Measurements from ENCODE around the gene OR6B3.

Gene OR6B3

DNA sequence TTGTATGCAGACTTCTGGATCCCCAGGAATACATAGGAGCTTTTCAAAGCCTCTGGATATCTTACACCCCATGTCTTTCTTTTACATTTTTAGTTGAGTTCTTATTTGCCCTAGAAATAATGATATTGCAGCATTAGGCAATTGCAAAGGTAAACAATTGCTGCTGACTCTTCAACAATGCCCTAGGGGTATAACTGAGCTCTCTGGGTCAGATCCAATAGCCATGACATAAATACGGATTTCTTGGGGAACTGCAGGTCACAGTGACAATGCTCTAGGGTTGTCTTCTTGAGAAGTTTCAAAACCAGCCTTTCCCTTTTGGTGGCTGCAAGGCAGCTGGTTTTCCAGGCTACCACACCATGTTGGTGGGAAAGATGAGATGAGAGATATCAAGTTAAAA lies 16.5 kb upstream of the OR6B3 start:
- DNase-seq (ENCODE audit: low spot score), result no peak

DNA sequence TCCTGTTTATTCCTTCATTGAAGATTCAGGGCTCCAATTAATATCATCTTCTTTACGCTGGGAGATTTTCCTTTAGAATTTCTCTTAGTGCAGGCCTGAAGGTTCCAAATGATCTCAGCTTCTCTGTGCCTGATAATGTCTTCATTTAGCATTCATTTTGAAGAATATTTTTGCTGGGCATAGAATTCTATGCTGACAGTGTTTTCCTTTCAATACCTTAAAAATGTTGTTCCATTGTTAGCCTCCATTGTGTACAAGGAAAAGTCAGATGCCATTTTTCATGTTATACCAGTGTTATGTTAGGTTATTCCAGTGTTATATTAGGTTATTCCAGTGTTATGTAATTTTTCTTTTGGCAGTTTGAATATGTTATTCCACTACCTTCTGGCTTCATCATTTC lies 14.9 kb upstream of the OR6B3 start:
- Histone ChIP-seq H3K27ac (ENCODE audit: poor library complexity, severe bottlenecking) (no peak overlapping the region), H3K4me1 (ENCODE audit: insufficient read depth, poor library complexity, severe bottlenecking) (no peaks in the 10 kb centered on the region), H3K27me3 (ENCODE audit: insufficient read depth, poor library complexity, severe bottlenecking) (peaks cover 33% of the 10 kb centered on the region), H3K36me3 (ENCODE audit: low read depth) (no peaks in the 10 kb centered on the region), H3K4me3 (ENCODE audit: severe bottlenecking) (no peak overlapping the region), H3K9me3 (ENCODE audit: severe bottlenecking) (no peaks in the 10 kb centered on the region)
- ATAC-seq (ENCODE audit: low read depth) (no peak), DNase-seq (ENCODE audit: low spot score) (no peak)
- TF ChIP-seq, protein P1, sequence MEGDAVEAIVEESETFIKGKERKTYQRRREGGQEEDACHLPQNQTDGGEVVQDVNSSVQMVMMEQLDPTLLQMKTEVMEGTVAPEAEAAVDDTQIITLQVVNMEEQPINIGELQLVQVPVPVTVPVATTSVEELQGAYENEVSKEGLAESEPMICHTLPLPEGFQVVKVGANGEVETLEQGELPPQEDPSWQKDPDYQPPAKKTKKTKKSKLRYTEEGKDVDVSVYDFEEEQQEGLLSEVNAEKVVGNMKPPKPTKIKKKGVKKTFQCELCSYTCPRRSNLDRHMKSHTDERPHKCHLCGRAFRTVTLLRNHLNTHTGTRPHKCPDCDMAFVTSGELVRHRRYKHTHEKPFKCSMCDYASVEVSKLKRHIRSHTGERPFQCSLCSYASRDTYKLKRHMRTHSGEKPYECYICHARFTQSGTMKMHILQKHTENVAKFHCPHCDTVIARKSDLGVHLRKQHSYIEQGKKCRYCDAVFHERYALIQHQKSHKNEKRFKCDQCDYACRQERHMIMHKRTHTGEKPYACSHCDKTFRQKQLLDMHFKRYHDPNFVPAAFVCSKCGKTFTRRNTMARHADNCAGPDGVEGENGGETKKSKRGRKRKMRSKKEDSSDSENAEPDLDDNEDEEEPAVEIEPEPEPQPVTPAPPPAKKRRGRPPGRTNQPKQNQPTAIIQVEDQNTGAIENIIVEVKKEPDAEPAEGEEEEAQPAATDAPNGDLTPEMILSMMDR (IDR thresholded peaks at IDR 0.05; ENCODE audit: poor library complexity, severe bottlenecking), result no peak

More for the DNA sequence above, 16.5 kb upstream of the OR6B3 start:
- Histone ChIP-seq H3K4me1 (ENCODE audit: insufficient read depth, poor library complexity, severe bottlenecking) (no peaks in the 10 kb centered on the region), H3K27ac (ENCODE audit: poor library complexity, severe bottlenecking) (no peak overlapping the region), H3K36me3 (ENCODE audit: low read depth) (no peaks in the 10 kb centered on the region), H3K9me3 (ENCODE audit: severe bottlenecking) (no peaks in the 10 kb centered on the region), H3K27me3 (ENCODE audit: insufficient read depth, poor library complexity, severe bottlenecking) (peaks cover 18% of the 10 kb centered on the region), H3K4me3 (ENCODE audit: severe bottlenecking) (no peak overlapping the region)
- no peak for ATAC-seq (ENCODE audit: low read depth)
- TF ChIP-seq, protein P1 (IDR thresholded peaks at IDR 0.05; ENCODE audit: poor library complexity, severe bottlenecking), result no peak

DNA sequence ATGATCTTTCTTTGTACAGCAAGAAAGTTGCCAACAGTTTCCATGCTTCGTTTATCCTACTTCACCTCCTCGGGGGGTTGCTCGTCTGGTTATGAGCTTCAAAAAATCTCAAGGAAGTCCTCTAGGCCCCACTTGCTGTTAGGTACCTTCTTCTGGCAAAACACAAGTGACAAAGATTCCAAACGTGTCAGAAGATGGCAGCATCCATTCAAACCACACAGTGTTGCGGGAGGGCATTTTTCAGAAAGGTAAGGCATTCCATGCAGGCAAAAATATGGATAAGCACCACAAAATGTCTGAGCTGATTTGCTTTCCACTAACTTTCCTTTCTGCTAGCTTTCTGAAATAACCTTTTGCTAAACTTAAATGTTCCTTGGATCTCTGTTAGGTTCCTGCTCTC lies 13.2 kb upstream of the OR6B3 start:
- TF ChIP-seq, protein P1 (IDR thresholded peaks at IDR 0.05; ENCODE audit: poor library complexity, severe bottlenecking), result no peak

GRCh38 chr2:240064898-240065297 lies 11.6 kb upstream of the OR6B3 start:
- H3K27me3 ChIP-seq (ENCODE audit: insufficient read depth, poor library complexity, severe bottlenecking), result peaks cover 35% of the 10 kb centered on the region
- H3K9me3 ChIP-seq (ENCODE audit: severe bottlenecking), result no peaks in the 10 kb centered on the region
- DNase-seq (ENCODE audit: low spot score) (no peak), ATAC-seq (ENCODE audit: low read depth) (no peak)
- H3K4me3 ChIP-seq (ENCODE audit: severe bottlenecking), result no peak overlapping the region
- TF ChIP-seq, protein P1 (IDR thresholded peaks at IDR 0.05; ENCODE audit: poor library complexity, severe bottlenecking), result no peak
- no peaks in the 10 kb centered on the region for H3K4me1 ChIP-seq (ENCODE audit: insufficient read depth, poor library complexity, severe bottlenecking)
- H3K27ac ChIP-seq (ENCODE audit: poor library complexity, severe bottlenecking), result no peak overlapping the region
- no peaks in the 10 kb centered on the region for H3K36me3 ChIP-seq (ENCODE audit: low read depth)

More for the DNA sequence above, 13.2 kb upstream of the OR6B3 start:
- Histone ChIP-seq H3K27ac (ENCODE audit: poor library complexity, severe bottlenecking) (no peak overlapping the region), H3K9me3 (ENCODE audit: severe bottlenecking) (no peaks in the 10 kb centered on the region), H3K4me3 (ENCODE audit: severe bottlenecking) (no peak overlapping the region), H3K36me3 (ENCODE audit: low read depth) (no peaks in the 10 kb centered on the region), H3K4me1 (ENCODE audit: insufficient read depth, poor library complexity, severe bottlenecking) (no peaks in the 10 kb centered on the region), H3K27me3 (ENCODE audit: insufficient read depth, poor library complexity, severe bottlenecking) (peaks cover 35% of the 10 kb centered on the region)
- ATAC-seq (ENCODE audit: low read depth), result no peak
- DNase-seq (ENCODE audit: low spot score), result no peak

- Histone ChIP-seq H3K9me3 (ENCODE audit: severe bottlenecking) (no peaks in the 10 kb centered on the region), H3K4me1 (ENCODE audit: insufficient read depth, poor library complexity, severe bottlenecking) (no peaks in the 10 kb centered on the region), H3K27ac (ENCODE audit: poor library complexity, severe bottlenecking) (no peak overlapping the region), H3K4me3 (ENCODE audit: severe bottlenecking) (no peak overlapping the region), H3K36me3 (ENCODE audit: low read depth) (no peaks in the 10 kb centered on the region), H3K27me3 (ENCODE audit: insufficient read depth, poor library complexity, severe bottlenecking) (peaks cover 51% of the 10 kb centered on the region)
- ATAC-seq (ENCODE audit: low read depth), result peak; percentile 84
- TF ChIP-seq, protein P1 (IDR thresholded peaks at IDR 0.05; ENCODE audit: poor library complexity, severe bottlenecking), result peak; percentile 81
- DNase-seq (ENCODE audit: low spot score), result no peak
Observed at GRCh38 chr2:240060977-240061591, 7.8 kb upstream of the OR6B3 start.
